PFSK-1 (cell line): ENCODE measurements around the gene PLXDC2.

Experiments used
- POLR2AphosphoS5 ChIP-seq: IDR thresholded peaks from 2 replicates; pipeline ENCODE4 v1.6.1; 2012; ENCODE audit warnings: low read depth, mild to moderate bottlenecking, control low read depth, low read length, moderate library complexity
- SIN3A ChIP-seq: IDR thresholded peaks from 2 replicates; pipeline ENCODE4 v1.6.1; 2012; ENCODE audit warnings: mild to moderate bottlenecking, low read length, moderate library complexity, borderline replicate concordance; ENCODE audit not compliant: insufficient read depth
- TAF1 ChIP-seq: IDR thresholded peaks from 2 replicates; pipeline ENCODE4 v1.6.1; 2012; ENCODE audit warnings: low read length, control low read depth, borderline replicate concordance; ENCODE audit not compliant: insufficient read depth
- TF ChIP-seq, protein P1 (sequence below), 2 experiments: IDR thresholded peaks; 2 replicates each; pipeline versions ENCODE4 v1.6.1 to v1.8.0; 2011 to 2012; ENCODE audit warnings: low read depth in 2 of 2, low read length in 2 of 2, control low read depth in 1 of 2, inconsistent platforms in 1 of 2, mild to moderate bottlenecking in 1 of 2, moderate library complexity in 1 of 2; ENCODE audit not compliant: insufficient read depth in 1 of 2

DNA sequence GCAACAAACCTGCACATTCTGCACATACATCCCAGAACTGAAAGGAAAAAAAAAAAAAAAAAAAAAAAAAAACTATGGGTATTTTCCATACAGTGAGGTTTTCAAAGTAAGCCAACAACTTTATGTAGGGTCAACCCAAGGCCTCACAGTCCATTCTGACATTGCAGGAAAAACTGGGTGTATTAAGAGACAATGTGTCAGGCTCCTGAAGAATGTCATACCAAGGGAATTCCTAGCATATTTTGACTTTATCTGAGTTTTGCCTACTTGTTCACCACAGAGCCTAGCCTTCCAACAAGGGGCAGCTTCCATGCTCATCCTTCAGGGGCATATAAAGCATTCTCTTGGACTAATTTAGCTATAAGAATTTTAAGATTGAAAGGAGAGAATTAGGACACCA, 368.9 kb downstream of the PLXDC2 start:
- TF ChIP-seq POLR2AphosphoS5 (no peak), SIN3A (no peak), TAF1 (no peak)
- TF ChIP-seq, protein P1, sequence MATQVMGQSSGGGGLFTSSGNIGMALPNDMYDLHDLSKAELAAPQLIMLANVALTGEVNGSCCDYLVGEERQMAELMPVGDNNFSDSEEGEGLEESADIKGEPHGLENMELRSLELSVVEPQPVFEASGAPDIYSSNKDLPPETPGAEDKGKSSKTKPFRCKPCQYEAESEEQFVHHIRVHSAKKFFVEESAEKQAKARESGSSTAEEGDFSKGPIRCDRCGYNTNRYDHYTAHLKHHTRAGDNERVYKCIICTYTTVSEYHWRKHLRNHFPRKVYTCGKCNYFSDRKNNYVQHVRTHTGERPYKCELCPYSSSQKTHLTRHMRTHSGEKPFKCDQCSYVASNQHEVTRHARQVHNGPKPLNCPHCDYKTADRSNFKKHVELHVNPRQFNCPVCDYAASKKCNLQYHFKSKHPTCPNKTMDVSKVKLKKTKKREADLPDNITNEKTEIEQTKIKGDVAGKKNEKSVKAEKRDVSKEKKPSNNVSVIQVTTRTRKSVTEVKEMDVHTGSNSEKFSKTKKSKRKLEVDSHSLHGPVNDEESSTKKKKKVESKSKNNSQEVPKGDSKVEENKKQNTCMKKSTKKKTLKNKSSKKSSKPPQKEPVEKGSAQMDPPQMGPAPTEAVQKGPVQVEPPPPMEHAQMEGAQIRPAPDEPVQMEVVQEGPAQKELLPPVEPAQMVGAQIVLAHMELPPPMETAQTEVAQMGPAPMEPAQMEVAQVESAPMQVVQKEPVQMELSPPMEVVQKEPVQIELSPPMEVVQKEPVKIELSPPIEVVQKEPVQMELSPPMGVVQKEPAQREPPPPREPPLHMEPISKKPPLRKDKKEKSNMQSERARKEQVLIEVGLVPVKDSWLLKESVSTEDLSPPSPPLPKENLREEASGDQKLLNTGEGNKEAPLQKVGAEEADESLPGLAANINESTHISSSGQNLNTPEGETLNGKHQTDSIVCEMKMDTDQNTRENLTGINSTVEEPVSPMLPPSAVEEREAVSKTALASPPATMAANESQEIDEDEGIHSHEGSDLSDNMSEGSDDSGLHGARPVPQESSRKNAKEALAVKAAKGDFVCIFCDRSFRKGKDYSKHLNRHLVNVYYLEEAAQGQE (IDR thresholded peaks at IDR 0.05; ENCODE audit: insufficient read depth in 1 of 2, low read depth in 2 of 2, low read length in 2 of 2), result no peak
